K562 (cell line): ENCODE data around the gene MAPK1IP1L. TPM values are rescaled to one million over a fixed set of nuclear protein-coding genes. Genes with fewer than 3 reads are reported as not detected.
A peak's percentile ranks its signal among the peaks of the same experiment; 100 is the strongest.

Experiments
- AFF4 ChIP-seq: sonication (generic); formaldehyde crosslinking; IDR thresholded peaks from 2 replicates; pipeline ENCODE4 v1.8.0; 2023; ENCODE audit warnings: mild to moderate bottlenecking, missing genetic modification reagents
- CUX1 ChIP-seq: fragments of 200-800 bp; sonication (Bioruptor generic); IDR thresholded peaks from 2 replicates; pipeline ENCODE4 v1.6.1; 2016; ENCODE audit warnings: missing genetic modification characterization, missing compliant biosample characterization
- FOS ChIP-seq: IDR thresholded peaks from 3 replicates; pipeline ENCODE4 v1.6.1; 2011; ENCODE audit not compliant: insufficient read length; ENCODE audit errors: extremely low read depth
- FOXP1 ChIP-seq: sonication (generic); formaldehyde crosslinking; IDR thresholded peaks from 2 replicates; pipeline ENCODE4 v1.8.0; 2022; ENCODE audit warnings: mild to moderate bottlenecking, missing genetic modification reagents
- KDM1A ChIP-seq, 2 experiments: fragments of 450-650 bp; IDR thresholded peaks; 2 replicates each; pipeline ENCODE4 v1.6.1; 2016; ENCODE audit warnings: mild to moderate bottlenecking in 2 of 2
- LEF1 ChIP-seq: fragments of 450-650 bp; IDR thresholded peaks from 2 replicates; pipeline ENCODE4 v1.6.1; 2016; ENCODE audit warnings: mild to moderate bottlenecking
- MYNN ChIP-seq, 2 experiments: sonication (generic); formaldehyde crosslinking in 1 of 2; IDR thresholded peaks; 2 replicates each; pipeline versions ENCODE4 v1.5.0 to v1.6.1; 2016 to 2020; ENCODE audit warnings: antibody characterized with exemption in 1 of 2, missing genetic modification reagents in 1 of 2
- NR0B1 ChIP-seq: fragments of 450-650 bp; IDR thresholded peaks from one replicate; pipeline ENCODE4 v1.6.1; 2018; ENCODE audit warnings: mild to moderate bottlenecking, moderate library complexity; ENCODE audit not compliant: partially characterized antibody
- NR2C2 ChIP-seq, 2 experiments: fragments of 200-800 bp in 1 of 2; sonication (Bioruptor generic) in 1 of 2; sonication (generic) in 1 of 2; formaldehyde crosslinking in 1 of 2; IDR thresholded peaks; 2 replicates each; pipeline versions ENCODE4 v1.6.1 to v1.8.0; 2016 to 2022; ENCODE audit warnings: mild to moderate bottlenecking in 1 of 2, missing compliant biosample characterization in 1 of 2, missing genetic modification characterization in 1 of 2, missing genetic modification reagents in 1 of 2
- RBBP5 ChIP-seq: fragments of 200-600 bp; sonication (generic); IDR thresholded peaks from 2 replicates; pipeline ENCODE4 v1.6.1; 2012; ENCODE audit warnings: borderline replicate concordance, mild to moderate bottlenecking, low read length, control low read depth, inconsistent platforms; ENCODE audit not compliant: insufficient read depth, poor library complexity, severe bottlenecking
- RBFOX2 ChIP-seq: fragments of 200-400 bp; formaldehyde crosslinking; IDR thresholded peaks from 2 replicates; pipeline ENCODE4 v1.6.1; 2017; ENCODE audit warnings: low read depth, mild to moderate bottlenecking, low read length, moderate library complexity
- RBM39 ChIP-seq: fragments of 200-400 bp; formaldehyde crosslinking; optimal IDR thresholded peaks from 2 replicates; pipeline ENCODE3; 2018; ENCODE audit warnings: low read depth, low read length
- SNIP1 ChIP-seq: fragments of 450-650 bp; IDR thresholded peaks from 2 replicates; pipeline ENCODE4 v1.7.1; 2017; ENCODE audit warnings: low read depth, mild to moderate bottlenecking
- SP1 ChIP-seq: sonication (generic); formaldehyde crosslinking; IDR thresholded peaks from 2 replicates; pipeline ENCODE4 v1.8.1; 2022; ENCODE audit warnings: mild to moderate bottlenecking, missing genetic modification reagents
- TCF3 ChIP-seq: sonication (generic); formaldehyde crosslinking; IDR thresholded peaks from 2 replicates; pipeline ENCODE4 v1.4.0; 2020; ENCODE audit warnings: mild to moderate bottlenecking, missing genetic modification reagents
- TSC22D4 ChIP-seq: fragments of 450-650 bp; IDR thresholded peaks from 2 replicates; pipeline ENCODE4 v1.6.1; 2016; ENCODE audit warnings: missing genetic modification characterization, missing biosample characterization, control low read depth
- polyA plus RNA-seq, 8 experiments: library from polyadenylated mRNA; depleted of rRNA in 4 of 8; stranded (reverse) in 5 of 8; unstranded in 3 of 8; fragments of >200 nt; fragmentation: Nextera tagmentation in 2 of 8; fragmentation: Illumina TruSeq in 1 of 8; extraction: Ambion mirVana in 2 of 8; extraction: Trizol in 1 of 8; gene quantifications; 2 replicates each; pipeline versions ENCODE4 v1.2.1 to v1.2.3, GENCODE V29; 2011 to 2014; ENCODE audit warnings: inconsistent platforms in 1 of 8, missing spikeins in 1 of 8
- total RNA-seq, 7 experiments: library from RNA; depleted of rRNA in 6 of 7; stranded (reverse); fragments of >200 nt in 6 of 7; fragmentation: Illumina TruSeq in 2 of 7; extraction: Trizol in 2 of 7; gene quantifications; 2 replicates each; pipeline versions ENCODE4 v1.2.1 to v1.2.3, GENCODE V29; 2011 to 2021; ENCODE audit warnings: low replicate concordance in 1 of 7

MAPK1IP1L gene
- total and polyA plus RNA-seq, 9 of the 15 experiments (the other 6 are each of a cell fraction or from before 2014, with no cell fraction given): 32.7 to 99.4 (median 49.8) TPM

GRCh38 chr14:55107766-55108554, 56.5 kb downstream of the MAPK1IP1L start (continued):
- TF ChIP-seq AFF4 (CRISPR knock-in tag) (0 out of 2 replicates have a peak, but pooled peaks have one; percentile 12), RBM39 (no peak), SP1 (CRISPR knock-in tag) (peak; percentile 32; the same call in 1 of the 2 replicates), SNIP1 (no peak), FOS (peak; percentile 56), RBFOX2 (peak; percentile 71), NR0B1 (no peak), RBBP5 (no peak), NR2C2 (CRISPR knock-in tag; IDR thresholded peaks at IDR 0.05) (no peak), NR2C2 (tag; IDR thresholded peaks at IDR 0.05) (peak; percentile 70), CUX1 (CRISPR knock-in tag) (peak; percentile 81; the same call in 1 of the 2 replicates), FOXP1 (CRISPR knock-in tag) (peak; percentile 57; the same call in 1 of the 2 replicates), KDM1A (IDR thresholded peaks at IDR 0.05) (peak in 1 of 2 experiments; percentile 9; a peak in 1 of 4 replicates), LEF1 (no peak), TCF3 (CRISPR knock-in tag) (no peak), MYNN (IDR thresholded peaks at IDR 0.05) (no peak), MYNN (CRISPR knock-in tag; IDR thresholded peaks at IDR 0.05) (no peak), TSC22D4 (no peak)
